IPS-NIHi11 (cell line): ENCODE results near the gene KATNB1.
A peak's percentile ranks its signal among the peaks of the same experiment; 100 is the strongest.
"Not testable (repeated sequence)": the region's sequence is repeated elsewhere in the genome, so short reads cannot be mapped to it uniquely, and the experiment has no call there.

ENCODE experiments used
- DNase-seq: peaks from one replicate; pipeline ENCODE4 v3.0.0; 2012; ENCODE audit warnings: mixed read lengths, low spot score

KATNB1 gene

GRCh38 chr16:57794849-57795430 is 59.4 kb downstream of the KATNB1 start:
- no peak for DNase-seq

- peak; percentile 78 for DNase-seq
Measured at GRCh38 chr16:57795431-57795878, 59.9 kb downstream of the KATNB1 start.

- DNase-seq, result not testable (repeated sequence)
Measured at GRCh38 chr16:57796014-57796413, 60.4 kb downstream of the KATNB1 start.

- no peak for DNase-seq
Measured at GRCh38 chr16:57797216-57797525, 61.6 kb downstream of the KATNB1 start.

GRCh38 chr16:57797526-57798266 is 62.1 kb downstream of the KATNB1 start:
- peak; percentile 75 for DNase-seq

GRCh38 chr16:57798267-57798810 is 62.8 kb downstream of the KATNB1 start:
- no peak for DNase-seq

- no peak for DNase-seq
Measured at GRCh38 chr16:57798953-57799599, 63.5 kb downstream of the KATNB1 start.

- no peak for DNase-seq
Measured at GRCh38 chr16:57799600-57800199, 64.1 kb downstream of the KATNB1 start.

- no peak for DNase-seq
Measured at GRCh38 chr16:57800200-57801097, 64.9 kb downstream of the KATNB1 start.

GRCh38 chr16:57801098-57801808 is 65.7 kb downstream of the KATNB1 start:
- no peak for DNase-seq

GRCh38 chr16:57801809-57802340 is 66.3 kb downstream of the KATNB1 start:
- DNase-seq, result no peak

- DNase-seq, result peak; percentile 70
Measured at GRCh38 chr16:57802341-57803133, 67.0 kb downstream of the KATNB1 start, which contains the start of gene KIFC3. Gene KIFC3 (minus strand): TSS chr16:57802491. CDS start chr16:57798243, 4,248 bp downstream.

- DNase-seq, result no peak
Measured at GRCh38 chr16:57803134-57803990, 67.8 kb downstream of the KATNB1 start.

GRCh38 chr16:57804111-57804837 is 68.7 kb downstream of the KATNB1 start:
- DNase-seq, result no peak

- no peak for DNase-seq
Measured at GRCh38 chr16:57805176-57805575, 69.6 kb downstream of the KATNB1 start.
